Neuronal stem cell (in vitro differentiated cells): ENCODE data around the gene UTP18.

Source experiments
- DNase-seq: peaks from one replicate; pipeline ENCODE4 v3.0.0-alpha.2; 2013; ENCODE audit warnings: low spot score
- H2AFZ ChIP-seq: one replicate; pipeline ENCODE4 v1.6.1; 2013; ENCODE audit warnings: mild to moderate bottlenecking, low read length, inconsistent platforms
- H2AK5ac ChIP-seq: 2 replicates; pipeline ENCODE4 v1.6.1; 2013; ENCODE audit warnings: low read depth, mild to moderate bottlenecking, inconsistent platforms, low read length, moderate library complexity, mixed read lengths
- H2BK120ac ChIP-seq: 2 replicates; pipeline ENCODE4 v1.6.1; 2013; ENCODE audit warnings: low read depth, mild to moderate bottlenecking, inconsistent platforms, low read length, moderate library complexity, mixed read lengths
- H2BK12ac ChIP-seq: one replicate; pipeline ENCODE4 v1.6.1; 2013; ENCODE audit warnings: low read length, inconsistent platforms
- H2BK15ac ChIP-seq: 2 replicates; pipeline ENCODE4 v1.6.1; 2013; ENCODE audit warnings: mild to moderate bottlenecking, low read length, inconsistent platforms, mixed read lengths
- H2BK5ac ChIP-seq: one replicate; pipeline ENCODE4 v1.6.1; 2013; ENCODE audit warnings: inconsistent platforms, mild to moderate bottlenecking, low read length, moderate library complexity
- H3K14ac ChIP-seq: one replicate; pipeline ENCODE4 v1.6.1; 2013; ENCODE audit warnings: low read length, inconsistent platforms
- H3K18ac ChIP-seq: 2 replicates; pipeline ENCODE4 v1.6.1; 2013; ENCODE audit warnings: low read length, inconsistent platforms
- H3K23ac ChIP-seq: 2 replicates; pipeline ENCODE4 v1.6.1; 2013; ENCODE audit warnings: low read depth, mild to moderate bottlenecking, mixed read lengths, low read length, inconsistent platforms; ENCODE audit not compliant: poor library complexity
- H3K27ac ChIP-seq: replicated peaks from 3 replicates; pipeline ENCODE4 v1.5.1; 2013; ENCODE audit warnings: low read length, inconsistent platforms
- H3K27me3 ChIP-seq, 3 experiments: 2 replicates each; pipeline ENCODE4 v1.6.1; 2013; ENCODE audit warnings: low read length in 3 of 3, mild to moderate bottlenecking in 2 of 3, inconsistent platforms in 1 of 3, low read depth in 1 of 3, mixed read lengths in 1 of 3, moderate library complexity in 1 of 3; ENCODE audit not compliant: control insufficient read depth in 3 of 3, insufficient read depth in 3 of 3
- H3K36me3 ChIP-seq, 2 donors: replicated peaks in 1 of 2; 2 replicates each; pipeline ENCODE4 v1.6.1; 2013; ENCODE audit warnings: low read length in 2 of 2; ENCODE audit not compliant: control insufficient read depth in 2 of 2, insufficient read depth in 2 of 2
- H3K4ac ChIP-seq: 2 replicates; pipeline ENCODE4 v1.6.1; 2013; ENCODE audit warnings: inconsistent platforms, mild to moderate bottlenecking, low read length, moderate library complexity
- H3K4me1 ChIP-seq, 2 donors: 1 replicate in 1 of 2; 2 replicates in 1 of 2; pipeline ENCODE4 v1.6.1; 2013; ENCODE audit warnings: low read length in 2 of 2, low read depth in 1 of 2; ENCODE audit not compliant: control insufficient read depth in 2 of 2, insufficient read depth in 1 of 2
- H3K4me2 ChIP-seq: one replicate; pipeline ENCODE4 v1.6.1; 2013; ENCODE audit warnings: mild to moderate bottlenecking, low read length, inconsistent platforms; ENCODE audit not compliant: insufficient read depth, poor library complexity, severe bottlenecking
- H3K4me3 ChIP-seq, 2 donors: 2 replicates each; pipeline ENCODE4 v1.5.1; 2013; ENCODE audit warnings: low read length in 2 of 2, mild to moderate bottlenecking in 2 of 2, inconsistent platforms in 1 of 2, moderate library complexity in 1 of 2
- H3K79me1 ChIP-seq: one replicate; pipeline ENCODE4 v1.6.1; 2013; ENCODE audit warnings: low read depth, mild to moderate bottlenecking, inconsistent platforms, low read length, moderate library complexity
- H3K9ac ChIP-seq: one replicate; pipeline ENCODE4 v1.6.1; 2013; ENCODE audit warnings: mild to moderate bottlenecking, low read depth, low read length, inconsistent platforms; ENCODE audit not compliant: poor library complexity
- H3K9me3 ChIP-seq, 2 donors: replicated peaks in 1 of 2; 2 replicates each; pipeline versions ENCODE3 to v1.6.1; 2013; ENCODE audit warnings: low read length in 2 of 2, mild to moderate bottlenecking in 2 of 2, inconsistent platforms in 1 of 2, low read depth in 1 of 2, mixed read lengths in 1 of 2, moderate library complexity in 1 of 2; ENCODE audit not compliant: control insufficient read depth in 2 of 2, insufficient read depth in 1 of 2
- H4K8ac ChIP-seq: one replicate; pipeline ENCODE4 v1.6.1; 2013; ENCODE audit warnings: low read depth, mild to moderate bottlenecking, inconsistent platforms, low read length, moderate library complexity
- H4K91ac ChIP-seq: one replicate; pipeline ENCODE4 v1.6.1; 2013; ENCODE audit warnings: low read length, low read depth, mild to moderate bottlenecking, inconsistent platforms; ENCODE audit not compliant: poor library complexity
- WGBS, 2 donors: extraction: QIAGEN DNeasy Blood & Tissue Kit; methylation state at CpG; one replicate each; pipeline ENCODE4 v1.1.7; 2013; ENCODE audit warnings: missing lambda C conversion rate in 2 of 2, mixed read lengths in 1 of 2; ENCODE audit not compliant: insufficient read length in 2 of 2, insufficient replicate concordance in 1 of 2; ENCODE audit errors: extremely low coverage in 2 of 2; 5-methylcytosine and 5-hydroxymethylcytosine counted together

UTP18 gene

DNA sequence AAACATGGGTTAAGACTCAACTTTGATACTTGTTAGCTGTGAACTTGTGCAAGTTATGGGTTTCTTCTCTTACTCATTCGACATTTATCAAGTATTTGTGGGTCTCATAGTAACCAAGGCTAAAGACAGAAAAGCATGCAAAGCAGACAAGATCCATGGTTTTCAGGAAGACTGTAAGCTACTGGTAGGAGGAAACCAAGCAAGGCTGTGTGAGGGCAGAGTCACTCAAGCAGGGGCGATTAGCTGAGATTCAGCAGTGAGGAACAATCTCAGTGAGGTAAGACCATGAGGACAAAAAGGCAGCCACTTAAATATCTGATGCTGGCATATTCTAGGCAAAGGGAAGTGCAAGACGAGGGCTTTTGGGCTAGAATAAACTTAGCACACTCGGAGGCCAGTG is 30.0 kb upstream of the UTP18 start:
- H2AFZ ChIP-seq: no peak overlapping the region
- no peak overlapping the region for H4K91ac ChIP-seq
- no peak overlapping the region for H2BK120ac ChIP-seq
- no peaks in the 10 kb centered on the region for H3K4me1 ChIP-seq
- no peaks in the 10 kb centered on the region for H3K9me3 ChIP-seq
- no peak for DNase-seq
- no peak overlapping the region for H3K14ac ChIP-seq
- no peak overlapping the region for H2AK5ac ChIP-seq
- no peak overlapping the region for H3K27ac ChIP-seq
- H4K8ac ChIP-seq: no peak overlapping the region
- H3K9ac ChIP-seq: no peak overlapping the region
- peaks cover 0 to 11% of the 10 kb centered on the region in 2 donors for H3K36me3 ChIP-seq
- peaks cover 3% of the 10 kb centered on the region for H3K79me1 ChIP-seq
- no peak overlapping the region for H3K4me3 ChIP-seq
- H2BK12ac ChIP-seq: no peak overlapping the region
- no peak overlapping the region for H3K4me2 ChIP-seq
- no peak overlapping the region for H3K23ac ChIP-seq
- H3K4ac ChIP-seq: no peak overlapping the region
- WGBS, 2 donors: no CpG with 5 or more reads among the region's 4 CpGs
- no peak overlapping the region for H3K18ac ChIP-seq
- no peaks in the 10 kb centered on the region for H3K27me3 ChIP-seq
- H2BK15ac ChIP-seq: no peak overlapping the region
- no peak overlapping the region for H2BK5ac ChIP-seq

DNA sequence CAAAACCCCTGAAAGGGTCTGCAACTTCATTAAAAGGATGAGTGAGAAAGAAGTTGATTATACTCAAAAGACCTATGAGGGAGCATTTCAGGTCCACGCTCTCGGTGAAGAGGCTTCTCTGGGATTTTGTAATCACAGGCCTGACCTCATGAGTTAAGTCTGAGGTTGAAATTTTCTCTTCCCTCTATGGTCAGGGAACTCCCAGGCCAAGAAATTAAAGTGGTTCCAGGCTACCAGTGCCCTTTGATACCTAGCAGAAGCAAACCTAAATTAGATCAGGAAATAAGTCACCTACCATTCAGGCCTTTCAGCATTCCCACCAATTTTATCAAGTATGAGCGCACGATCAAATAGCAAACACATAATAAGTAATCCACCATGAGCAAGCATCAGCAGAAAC is 28.3 kb upstream of the UTP18 start:
- Histone ChIP-seq H2BK120ac (no peak overlapping the region), H3K79me1 (peaks cover 3% of the 10 kb centered on the region), H2BK15ac (no peak overlapping the region), H3K4me3 (no peak overlapping the region), H3K36me3 (peaks cover 2 to 8% of the 10 kb centered on the region in 2 donors), H4K8ac (no peak overlapping the region), H3K18ac (no peak overlapping the region), H2AFZ (no peak overlapping the region), H3K9ac (no peak overlapping the region), H2BK12ac (no peak overlapping the region), H3K9me3 (no peaks in the 10 kb centered on the region), H3K14ac (no peak overlapping the region), H3K27me3 (no peaks in the 10 kb centered on the region), H3K4me1 (no peaks in the 10 kb centered on the region), H3K27ac (no peak overlapping the region), H3K4me2 (no peak overlapping the region), H3K4ac (no peak overlapping the region), H2BK5ac (no peak overlapping the region), H3K23ac (no peak overlapping the region), H4K91ac (no peak overlapping the region), H2AK5ac (no peak overlapping the region)
- DNase-seq: no peak
- WGBS, 2 donors: no CpG with 5 or more reads among the region's 4 CpGs

DNA sequence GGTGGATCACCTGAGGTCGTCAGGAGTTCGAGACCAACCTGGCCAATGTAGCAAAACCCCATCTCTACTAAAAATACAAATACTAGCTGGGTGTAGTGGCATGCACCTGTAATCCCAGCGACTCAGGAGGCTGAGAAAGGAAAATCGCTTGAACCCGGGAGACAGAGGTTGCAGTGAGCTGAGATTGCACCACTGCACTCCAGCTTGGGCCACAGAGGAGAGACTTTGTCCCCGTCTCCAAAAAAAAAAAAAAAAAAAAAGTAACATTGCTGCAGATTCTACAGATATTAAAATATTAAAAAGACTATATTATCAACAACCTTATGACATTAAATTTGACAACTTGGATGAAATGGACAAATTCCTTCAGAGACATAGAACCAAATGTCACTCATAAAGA is 26.2 kb upstream of the UTP18 start:
- H4K8ac ChIP-seq: no peak overlapping the region
- no peak overlapping the region for H3K18ac ChIP-seq
- no peak overlapping the region for H2BK5ac ChIP-seq
- no peak overlapping the region for H2AFZ ChIP-seq
- no peaks in the 10 kb centered on the region for H3K4me1 ChIP-seq
- H3K9ac ChIP-seq: no peak overlapping the region
- no peak overlapping the region for H3K4me2 ChIP-seq
- no peak for DNase-seq
- H3K27me3 ChIP-seq: no peaks in the 10 kb centered on the region
- no peaks in the 10 kb centered on the region for H3K9me3 ChIP-seq
- H3K27ac ChIP-seq: no peak overlapping the region
- H3K4ac ChIP-seq: no peak overlapping the region
- no peak overlapping the region for H3K23ac ChIP-seq
- H3K36me3 ChIP-seq: peaks cover 2 to 15% of the 10 kb centered on the region in 2 donors
- no peak overlapping the region for H3K4me3 ChIP-seq
- WGBS, 2 donors: no CpG with 5 or more reads among the region's 6 CpGs
- no peak overlapping the region for H3K14ac ChIP-seq
- peaks cover 1% of the 10 kb centered on the region for H3K79me1 ChIP-seq
- no peak overlapping the region for H2AK5ac ChIP-seq
- no peak overlapping the region for H4K91ac ChIP-seq
- no peak overlapping the region for H2BK12ac ChIP-seq
- H2BK15ac ChIP-seq: no peak overlapping the region
- H2BK120ac ChIP-seq: no peak overlapping the region

DNA sequence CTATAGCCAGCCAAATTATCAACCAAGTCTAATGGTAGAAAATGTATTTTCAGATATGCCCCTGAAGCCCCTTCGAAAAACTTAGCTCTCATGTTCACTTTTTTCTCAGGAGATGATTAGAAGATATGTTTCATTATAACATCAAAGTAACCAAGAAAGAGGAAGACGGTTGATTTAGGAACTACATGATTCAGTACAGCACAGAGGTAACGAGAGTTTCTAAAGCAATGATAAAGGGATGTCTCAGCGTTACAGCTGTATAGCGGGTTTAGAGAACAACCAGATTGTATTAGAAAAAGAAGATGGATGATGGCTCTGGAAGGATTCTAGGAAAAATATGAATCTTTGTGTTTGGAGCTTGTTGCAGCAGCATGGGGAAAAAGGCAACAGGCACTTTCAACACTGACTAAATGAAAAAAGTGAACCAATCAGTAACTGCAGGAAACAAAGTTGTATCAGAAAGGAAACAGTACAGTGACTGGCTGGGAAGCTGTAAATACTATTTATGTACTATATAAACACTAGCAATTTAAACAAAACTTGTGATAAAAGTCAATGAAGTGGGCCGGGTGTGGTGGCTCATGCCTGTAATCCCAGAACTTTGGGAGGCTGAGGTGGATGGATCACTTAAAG is 22.0 kb upstream of the UTP18 start:
- H3K18ac ChIP-seq: no peak overlapping the region
- no peak overlapping the region for H2AFZ ChIP-seq
- no peak overlapping the region for H3K14ac ChIP-seq
- H2BK12ac ChIP-seq: no peak overlapping the region
- no peak overlapping the region for H3K27ac ChIP-seq
- no peak overlapping the region for H4K8ac ChIP-seq
- no peaks in the 10 kb centered on the region for H3K27me3 ChIP-seq
- no peak overlapping the region for H2AK5ac ChIP-seq
- no peak overlapping the region for H2BK15ac ChIP-seq
- H3K9ac ChIP-seq: no peak overlapping the region
- H3K4me1 ChIP-seq: no peaks in the 10 kb centered on the region
- H3K36me3 ChIP-seq: peaks cover 2 to 14% of the 10 kb centered on the region in 2 donors
- no peak overlapping the region for H4K91ac ChIP-seq
- H3K23ac ChIP-seq: no peak overlapping the region
- H3K9me3 ChIP-seq: no peaks in the 10 kb centered on the region
- H3K4me3 ChIP-seq: no peak overlapping the region
- no peak overlapping the region for H2BK120ac ChIP-seq
- no peak overlapping the region for H2BK5ac ChIP-seq
- no peak overlapping the region for H3K4ac ChIP-seq
- no peak overlapping the region for H3K4me2 ChIP-seq
- WGBS, 2 donors: no CpG with 5 or more reads among the region's 6 CpGs
- H3K79me1 ChIP-seq: no peaks in the 10 kb centered on the region
- DNase-seq: no peak
